GM11168 (cell line): Measurements from ENCODE around the gene ZBP1.

ENCODE experiments used
- in situ Hi-C: fragments of 300-500 bp; cut with MboI; formaldehyde crosslinking; loops from one replicate; pipeline ENCODE4 v1.12.0; 2022; ENCODE audit warnings: low sequenced_read_pairs; ENCODE audit not compliant: unreplicated experiment

ZBP1 gene

GRCh38 chr20:57564180-57564802 is 55.9 kb downstream of the ZBP1 start:
- in situ Hi-C loops, result no loop called here

DNA sequence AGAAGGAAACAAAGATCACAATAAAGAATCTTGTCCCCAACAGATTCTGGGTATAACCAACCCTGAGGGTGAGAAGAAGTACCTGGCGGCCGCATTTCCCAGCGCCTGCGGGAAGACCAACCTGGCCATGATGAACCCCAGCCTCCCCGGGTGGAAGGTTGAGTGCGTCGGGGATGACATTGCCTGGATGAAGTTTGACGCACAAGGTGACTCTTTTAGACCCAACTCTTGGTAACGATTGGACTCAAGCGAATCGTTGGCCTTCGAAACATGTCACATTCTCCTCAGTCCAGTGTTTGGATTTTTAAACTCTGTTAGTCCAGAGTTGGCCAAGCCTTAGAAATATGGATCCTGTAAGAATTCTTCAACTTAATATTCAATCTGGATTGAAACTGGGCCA is 56.7 kb downstream of the ZBP1 start:
- in situ Hi-C loops, result no loop called here

- in situ Hi-C loops, result no loop called here
Measured at GRCh38 chr20:57562541-57563465, 57.4 kb downstream of the ZBP1 start.

- in situ Hi-C loops, result no loop called here
Measured at GRCh38 chr20:57561356-57562279, 58.6 kb downstream of the ZBP1 start.

- in situ Hi-C loops, result no loop called here
Measured at GRCh38 chr20:57560554-57561355, 59.5 kb downstream of the ZBP1 start, which contains the start of gene PCK1. Gene PCK1 (plus strand): TSS chr20:57561110. CDS start chr20:57561412, 302 bp downstream.

DNA sequence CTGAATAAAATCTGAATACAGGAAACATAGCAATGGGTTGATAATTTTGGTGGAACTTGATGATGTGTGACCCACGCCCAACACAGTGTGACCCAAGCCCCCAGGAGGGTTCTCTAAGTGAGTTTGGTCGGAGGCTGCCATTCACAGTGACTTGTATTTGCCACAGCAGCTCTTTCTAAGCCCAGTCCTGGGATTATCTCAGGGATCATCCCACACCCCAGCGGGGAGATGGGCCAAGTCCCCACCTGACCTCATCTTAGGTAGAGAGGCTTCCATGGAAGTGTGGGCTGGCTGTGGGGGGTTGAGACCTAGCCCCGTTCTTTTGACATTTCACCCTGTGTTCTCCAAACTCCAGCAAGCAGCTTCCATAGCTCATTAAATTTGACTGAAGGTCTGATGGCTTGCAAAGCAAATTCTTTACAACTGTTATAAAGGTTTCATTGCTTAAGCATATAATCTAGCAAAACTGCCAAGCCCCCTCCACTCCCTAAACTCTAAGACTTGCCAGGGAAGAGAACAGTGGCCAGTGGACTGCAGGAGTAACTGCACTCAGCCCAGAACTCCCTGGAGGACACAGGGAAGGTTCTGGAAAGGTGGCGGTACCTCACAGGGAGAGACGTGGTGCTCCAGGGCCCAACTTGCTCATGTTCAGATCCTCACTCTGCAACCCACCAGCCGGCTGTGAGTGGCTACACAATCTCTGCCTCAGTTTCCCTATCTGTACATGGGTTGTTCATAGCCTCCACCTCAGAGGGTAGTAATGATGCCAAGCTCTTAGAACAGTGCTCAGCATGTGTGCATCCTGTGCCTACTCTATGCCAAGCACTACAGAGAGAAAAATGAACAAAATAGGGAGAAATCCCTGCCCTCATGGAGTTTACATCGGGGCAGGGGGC is 60.3 kb downstream of the ZBP1 start:
- in situ Hi-C loops, result no loop called here

DNA sequence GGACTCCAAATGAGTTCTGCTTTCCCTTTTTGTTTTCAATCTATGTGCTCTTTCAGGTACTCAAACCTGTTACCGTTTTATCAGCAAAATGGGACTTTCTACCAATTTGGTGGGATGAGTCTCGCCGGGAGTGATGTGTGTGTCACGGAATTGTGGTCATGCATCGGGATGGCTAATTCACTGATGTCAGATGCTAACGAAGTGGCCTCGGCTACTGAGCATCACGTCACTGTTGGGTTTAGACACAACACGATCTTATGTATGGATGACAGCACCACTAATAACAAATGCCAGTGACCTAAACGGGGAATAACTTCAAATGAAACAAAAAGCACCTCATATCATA is 61.0 kb downstream of the ZBP1 start:
- in situ Hi-C loops, result no loop called here

DNA sequence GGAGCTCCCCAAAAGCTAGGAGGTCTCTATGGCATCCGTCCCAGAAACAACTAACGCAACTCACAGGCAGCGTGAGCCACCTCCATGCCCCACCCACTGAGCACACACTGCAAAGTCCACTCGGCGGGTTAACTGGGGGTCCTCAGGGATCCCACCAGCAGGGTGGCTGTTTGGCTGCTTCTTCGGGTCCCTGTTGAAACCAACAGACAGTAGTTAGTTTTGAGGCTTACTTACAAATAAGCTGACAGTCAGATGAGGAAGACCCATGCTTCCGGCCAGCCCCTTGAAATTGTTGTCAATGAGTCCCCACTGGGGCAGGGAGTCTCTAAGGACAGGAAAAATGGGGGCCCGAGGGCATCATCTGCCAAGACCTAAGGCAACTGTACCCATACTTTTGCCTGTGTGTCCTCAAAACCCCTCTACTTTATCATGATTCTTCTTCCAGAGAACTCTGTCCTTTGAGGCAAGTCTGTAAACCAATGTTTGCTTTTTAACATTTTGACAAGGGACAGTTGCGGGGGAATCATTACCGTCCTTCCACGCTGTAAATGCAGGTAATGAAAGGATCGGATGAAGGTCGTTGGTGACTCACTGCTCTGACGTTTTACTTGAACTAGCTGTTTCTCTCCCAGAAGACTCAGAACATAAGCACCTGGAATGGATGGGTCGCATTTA is 61.5 kb downstream of the ZBP1 start:
- in situ Hi-C loops, result no loop called here

GRCh38 chr20:57557926-57558613 is 62.2 kb downstream of the ZBP1 start:
- in situ Hi-C loops, result no loop called here

DNA sequence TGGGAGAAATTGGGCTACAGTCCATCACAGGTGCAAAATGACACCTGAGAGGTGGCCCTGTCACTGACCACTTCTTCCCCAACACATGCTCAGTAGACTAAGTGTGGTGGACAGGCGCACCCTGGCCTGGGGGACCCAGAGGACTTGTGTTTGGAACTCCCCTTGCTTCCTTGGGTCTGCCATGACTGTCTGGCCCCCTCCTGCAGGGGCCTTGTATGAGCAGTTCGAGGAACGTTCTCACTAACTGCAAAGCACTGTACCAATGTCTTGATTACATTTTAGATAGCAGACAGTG is 63.3 kb downstream of the ZBP1 start:
- in situ Hi-C loops, result no loop called here

DNA sequence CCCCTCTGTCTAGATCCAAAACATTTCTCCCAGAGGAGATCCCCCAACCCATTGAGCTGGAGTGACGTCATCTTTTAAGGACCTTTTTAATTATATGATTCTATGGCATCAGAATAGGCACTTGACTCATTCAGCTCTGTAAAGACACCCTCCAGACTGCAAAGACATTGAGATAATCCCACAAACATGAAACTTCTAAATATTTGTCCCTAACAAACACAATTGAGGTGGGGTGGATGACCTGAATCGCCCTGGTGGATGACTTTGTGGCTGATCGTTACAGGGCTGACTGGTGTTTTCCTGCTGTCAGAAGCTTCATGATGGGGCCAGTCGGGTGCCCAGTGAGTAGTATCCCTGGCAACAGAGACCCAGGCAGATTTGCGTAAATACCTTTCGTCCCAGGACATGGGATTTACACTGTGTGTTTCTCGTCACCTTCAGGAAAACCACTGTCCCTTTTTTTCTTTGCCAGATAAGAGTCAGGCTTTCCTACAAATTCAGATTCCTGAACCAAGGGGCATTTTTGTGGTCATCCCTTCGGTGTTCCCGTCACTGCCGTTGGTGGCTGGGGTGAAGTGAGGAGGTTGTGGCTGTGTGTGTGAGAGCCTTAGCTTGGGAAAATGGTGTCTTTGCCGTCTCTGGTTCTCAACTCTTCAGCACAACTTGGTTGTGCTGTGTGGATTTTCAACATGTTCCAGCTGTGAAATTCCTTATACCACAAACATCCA is 64.6 kb downstream of the ZBP1 start:
- in situ Hi-C loops, result no loop called here
